ENCODE results near the gene CSNK1G1.

CSNK1G1 gene

GRCh38 chr15:64285871-64286270 is 70.1 kb downstream of the CSNK1G1 start:
- DNase-seq = no peak

- no peak for DNase-seq
These were observed 70.8 kb downstream of the CSNK1G1 start for GRCh38 chr15:64285150-64285549.

GRCh38 chr15:64284042-64284441 is 71.9 kb downstream of the CSNK1G1 start:
- DNase-seq = peak; percentile 49 to 90 (median 69)

- peak in 2 of 4 experiments; percentile 51 to 66 for DNase-seq
These were observed 73.3 kb downstream of the CSNK1G1 start for GRCh38 chr15:64282701-64283100.

GRCh38 chr15:64279131-64279530 is 76.8 kb downstream of the CSNK1G1 start:
- no peak for DNase-seq

GRCh38 chr15:64275934-64276333 is 80.0 kb downstream of the CSNK1G1 start:
- no peak for DNase-seq

GRCh38 chr15:64274341-64274950 is 81.5 kb downstream of the CSNK1G1 start:
- DNase-seq = peak; percentile 58 to 76 (median 67)

GRCh38 chr15:64267331-64267973 is 88.5 kb downstream of the CSNK1G1 start:
- no peak for DNase-seq

- DNase-seq = peak in 1 of 4 experiments; percentile 34
These were observed 90.8 kb downstream of the CSNK1G1 start for GRCh38 chr15:64265188-64265587.

GRCh38 chr15:64264502-64264901 is 91.5 kb downstream of the CSNK1G1 start:
- DNase-seq = no peak

- no peak for DNase-seq
These were observed 92.4 kb downstream of the CSNK1G1 start for GRCh38 chr15:64263567-64263966.

- DNase-seq = no peak
These were observed 99.9 kb downstream of the CSNK1G1 start for GRCh38 chr15:64256051-64256450.

GRCh38 chr15:64251658-64252057 is 104.3 kb downstream of the CSNK1G1 start:
- no peak for DNase-seq

- DNase-seq = no peak
These were observed 104.9 kb downstream of the CSNK1G1 start for GRCh38 chr15:64251121-64251520.

- DNase-seq = no peak
These were observed 105.9 kb downstream of the CSNK1G1 start for GRCh38 chr15:64249883-64250575.

GRCh38 chr15:64249406-64249805 is 106.6 kb downstream of the CSNK1G1 start:
- DNase-seq = no peak

- DNase-seq = peak; percentile 49 to 83 (median 58)
These were observed 107.9 kb downstream of the CSNK1G1 start for GRCh38 chr15:64247906-64248541.

GRCh38 chr15:64247535-64247905 is 108.5 kb downstream of the CSNK1G1 start:
- DNase-seq = no peak

GRCh38 chr15:64246364-64247189 is 109.4 kb downstream of the CSNK1G1 start:
- DNase-seq = peak; percentile 67 to 87 (median 76)

GRCh38 chr15:64245405-64245804 is 110.6 kb downstream of the CSNK1G1 start:
- DNase-seq = no peak

- DNase-seq = no peak
These were observed 118.3 kb downstream of the CSNK1G1 start for GRCh38 chr15:64237677-64238076.

- DNase-seq = no peak
These were observed 119.6 kb downstream of the CSNK1G1 start for GRCh38 chr15:64236156-64236894.

Data from suppressor macrophage (primary cell).